Effector memory CD8-positive, alpha-beta T cell (primary cell): ENCODE measurements around the gene EDEM3.
A peak's percentile ranks its signal among the peaks of the same experiment; 100 is the strongest.

Experiments used
- ATAC-seq: fragments of 150-1000 bp; cut with Tn5 transposase; replicated peaks from 2 replicates; pipeline ENCODE4 v1.10.0; 2021; ENCODE audit warnings: mild to moderate bottlenecking, moderate library complexity
- DNase-seq, 3 experiments: peaks; one replicate each; pipeline ENCODE4 v3.0.0; 2021
- H3K27ac Mint-ChIP-seq, 2 donors: one replicate each; pipeline ENCODE4 v1.8.0; 2022; ENCODE audit warnings: mild to moderate bottlenecking in 2 of 2, mixed read lengths in 2 of 2, moderate library complexity in 2 of 2
- H3K27me3 Mint-ChIP-seq, 2 donors: one replicate each; pipeline ENCODE4 v1.8.0; 2022; ENCODE audit warnings: mixed read lengths in 2 of 2
- H3K36me3 Mint-ChIP-seq: one replicate; pipeline ENCODE4 v1.8.0; 2022; ENCODE audit warnings: mild to moderate bottlenecking, moderate library complexity, mixed read lengths; ENCODE audit not compliant: insufficient read depth
- H3K4me1 Mint-ChIP-seq, 2 donors: one replicate each; pipeline ENCODE4 v1.8.0; 2022; ENCODE audit warnings: low read depth in 2 of 2, mixed read lengths in 2 of 2
- H3K4me3 Mint-ChIP-seq, 2 donors: one replicate each; pipeline ENCODE4 v1.8.0; 2022; ENCODE audit warnings: mild to moderate bottlenecking in 2 of 2, mixed read lengths in 2 of 2, moderate library complexity in 2 of 2
- H3K9me3 Mint-ChIP-seq, 2 donors: one replicate each; pipeline ENCODE4 v1.8.0; 2022; ENCODE audit warnings: mixed read lengths in 2 of 2
- total RNA-seq, 9 experiments: gene quantifications; one replicate each; lab custom pipeline; 2026; lab: John Stamatoyannopoulos, UW

Gene EDEM3
- 49.1 to 208 (median 108) reads per million in 9 experiments for total RNA-seq

- Mint-ChIP-seq H3K4me3 (peak within 1 kb of the TSS; percentile 89 to 92), H3K4me1 (peaks cover 17 to 39% of the 10 kb centered on the region in 2 donors), H3K9me3 (no peaks in the 10 kb centered on the region), H3K27ac (peak within 1 kb of the TSS; percentile 96 to 97), H3K36me3 (peaks cover 24% of the 10 kb centered on the region), H3K27me3 (no peaks in the 10 kb centered on the region)
- ATAC-seq (peak; percentile 86), DNase-seq (peak; percentile 94 to 96 (median 95))
Observed at GRCh38 chr1:184754476-184755225, at the start of gene EDEM3. Gene EDEM3, minus strand, starts transcription at chr1:184754858. Its CDS starts 212 bp downstream, at chr1:184754646.

GRCh38 chr1:184804220-184804619, 49.6 kb upstream of the EDEM3 start:
- Mint-ChIP-seq H3K4me1 (peaks cover 7% of the 10 kb centered on the region in 2 donors), H3K27ac (no peak overlapping the region), H3K9me3 (no peaks in the 10 kb centered on the region), H3K36me3 (peaks cover 36% of the 10 kb centered on the region), H3K4me3 (no peak overlapping the region), H3K27me3 (no peaks in the 10 kb centered on the region)
- DNase-seq, result no peak
- no peak for ATAC-seq

GRCh38 chr1:184803180-184803492, 48.5 kb upstream of the EDEM3 start:
- peak overlapping the region in 1 of 2 donors; percentile 49 for H3K27ac Mint-ChIP-seq
- H3K4me3 Mint-ChIP-seq, result no peak overlapping the region
- DNase-seq (no peak), ATAC-seq (no peak)
- H3K36me3 Mint-ChIP-seq, result peaks cover 43% of the 10 kb centered on the region
- no peaks in the 10 kb centered on the region for H3K27me3 Mint-ChIP-seq
- H3K4me1 Mint-ChIP-seq, result peaks cover 7% of the 10 kb centered on the region in 2 donors
- H3K9me3 Mint-ChIP-seq, result no peaks in the 10 kb centered on the region

GRCh38 chr1:184802354-184803179, 47.9 kb upstream of the EDEM3 start:
- no peaks in the 10 kb centered on the region for H3K27me3 Mint-ChIP-seq
- H3K9me3 Mint-ChIP-seq, result no peaks in the 10 kb centered on the region
- H3K4me1 Mint-ChIP-seq, result peaks cover 7% of the 10 kb centered on the region in 2 donors
- H3K36me3 Mint-ChIP-seq, result peaks cover 45% of the 10 kb centered on the region
- H3K27ac Mint-ChIP-seq, result no peak overlapping the region
- no peak for ATAC-seq
- no peak for DNase-seq
- H3K4me3 Mint-ChIP-seq, result no peak overlapping the region

- Mint-ChIP-seq H3K36me3 (peaks cover 46% of the 10 kb centered on the region), H3K4me3 (no peak overlapping the region), H3K4me1 (peaks cover 6 to 7% of the 10 kb centered on the region in 2 donors), H3K9me3 (no peaks in the 10 kb centered on the region), H3K27ac (no peak overlapping the region), H3K27me3 (no peaks in the 10 kb centered on the region)
- ATAC-seq (no peak), DNase-seq (no peak)
Observed at GRCh38 chr1:184801503-184801902, 46.8 kb upstream of the EDEM3 start.

GRCh38 chr1:184800876-184801275, 46.2 kb upstream of the EDEM3 start:
- no peak overlapping the region for H3K27ac Mint-ChIP-seq
- no peak for ATAC-seq
- H3K4me1 Mint-ChIP-seq, result peaks cover 4 to 7% of the 10 kb centered on the region in 2 donors
- peaks cover 46% of the 10 kb centered on the region for H3K36me3 Mint-ChIP-seq
- H3K27me3 Mint-ChIP-seq, result no peaks in the 10 kb centered on the region
- DNase-seq, result no peak
- H3K9me3 Mint-ChIP-seq, result no peaks in the 10 kb centered on the region
- H3K4me3 Mint-ChIP-seq, result no peak overlapping the region

GRCh38 chr1:184793967-184794366, 39.3 kb upstream of the EDEM3 start:
- no peak for ATAC-seq
- Mint-ChIP-seq H3K4me1 (peaks cover 0 to 11% of the 10 kb centered on the region in 2 donors), H3K36me3 (peaks cover 38% of the 10 kb centered on the region), H3K27me3 (no peaks in the 10 kb centered on the region), H3K4me3 (no peak overlapping the region), H3K9me3 (no peaks in the 10 kb centered on the region), H3K27ac (no peak overlapping the region)
- DNase-seq, result no peak

- Mint-ChIP-seq H3K9me3 (no peaks in the 10 kb centered on the region), H3K36me3 (peaks cover 29% of the 10 kb centered on the region), H3K4me3 (no peak overlapping the region), H3K4me1 (peaks cover 0 to 11% of the 10 kb centered on the region in 2 donors), H3K27ac (peak overlapping the region in 1 of 2 donors; percentile 59), H3K27me3 (no peaks in the 10 kb centered on the region)
- peak; percentile 26 for ATAC-seq
- no peak for DNase-seq
Observed at GRCh38 chr1:184792450-184792969, 37.9 kb upstream of the EDEM3 start.

GRCh38 chr1:184791550-184791900, 36.9 kb upstream of the EDEM3 start:
- ATAC-seq, result no peak
- H3K4me3 Mint-ChIP-seq, result no peak overlapping the region
- no peaks in the 10 kb centered on the region for H3K27me3 Mint-ChIP-seq

GRCh38 chr1:184790642-184791549, 36.2 kb upstream of the EDEM3 start:
- peaks cover 7 to 11% of the 10 kb centered on the region in 2 donors for H3K4me1 Mint-ChIP-seq
- H3K36me3 Mint-ChIP-seq, result peaks cover 25% of the 10 kb centered on the region
- no peaks in the 10 kb centered on the region for H3K27me3 Mint-ChIP-seq
- DNase-seq (no peak), ATAC-seq (no peak)
- H3K4me3 Mint-ChIP-seq, result no peak overlapping the region
- H3K9me3 Mint-ChIP-seq, result no peaks in the 10 kb centered on the region
- H3K27ac Mint-ChIP-seq, result no peak overlapping the region

More at GRCh38 chr1:184791550-184791900, 36.9 kb upstream of the EDEM3 start:
- peaks cover 7 to 13% of the 10 kb centered on the region in 2 donors for H3K4me1 Mint-ChIP-seq
- H3K27ac Mint-ChIP-seq, result peak overlapping the region in 1 of 2 donors; percentile 25
- H3K9me3 Mint-ChIP-seq, result no peaks in the 10 kb centered on the region
- peaks cover 28% of the 10 kb centered on the region for H3K36me3 Mint-ChIP-seq
- DNase-seq, result no peak

- Mint-ChIP-seq H3K27ac (peak overlapping the region in 1 of 2 donors; percentile 32), H3K9me3 (peaks cover 3 to 6% of the 10 kb centered on the region in 2 donors), H3K4me3 (no peak overlapping the region), H3K27me3 (no peaks in the 10 kb centered on the region), H3K4me1 (peaks cover 5 to 7% of the 10 kb centered on the region in 2 donors), H3K36me3 (peaks cover 22% of the 10 kb centered on the region)
- ATAC-seq (no peak), DNase-seq (no peak)
Observed at GRCh38 chr1:184789884-184790283, 35.2 kb upstream of the EDEM3 start.

- no peak for DNase-seq
- H3K9me3 Mint-ChIP-seq, result peaks cover 10 to 15% of the 10 kb centered on the region in 2 donors
- peaks cover 5 to 7% of the 10 kb centered on the region in 2 donors for H3K4me1 Mint-ChIP-seq
- H3K4me3 Mint-ChIP-seq, result no peak overlapping the region
- no peak overlapping the region for H3K27ac Mint-ChIP-seq
- no peak for ATAC-seq
- H3K27me3 Mint-ChIP-seq, result no peaks in the 10 kb centered on the region
- H3K36me3 Mint-ChIP-seq, result peaks cover 25% of the 10 kb centered on the region
Observed at GRCh38 chr1:184788970-184789369, 34.3 kb upstream of the EDEM3 start.

GRCh38 chr1:184785529-184785928, 30.9 kb upstream of the EDEM3 start:
- DNase-seq (no peak), ATAC-seq (no peak)
- Mint-ChIP-seq H3K9me3 (peaks cover 12 to 17% of the 10 kb centered on the region in 2 donors), H3K4me3 (no peak overlapping the region), H3K36me3 (peaks cover 6% of the 10 kb centered on the region), H3K27ac (no peak overlapping the region), H3K27me3 (no peaks in the 10 kb centered on the region), H3K4me1 (peaks cover 1 to 7% of the 10 kb centered on the region in 2 donors)
